HG03439 (cell line): Measurements from ENCODE around the gene RBMX2.
"Not testable (repeated sequence)": the region's sequence is repeated elsewhere in the genome, so short reads cannot be mapped to it uniquely, and the experiment has no call there.

Experiments used
- ATAC-seq: cut with Tn5 transposase; IDR thresholded peaks from one replicate; pipeline ENCODE4 v1.9.1; 2021; ENCODE audit warnings: mild to moderate bottlenecking, moderate library complexity; ENCODE audit not compliant: unreplicated experiment

The RBMX2 gene

DNA sequence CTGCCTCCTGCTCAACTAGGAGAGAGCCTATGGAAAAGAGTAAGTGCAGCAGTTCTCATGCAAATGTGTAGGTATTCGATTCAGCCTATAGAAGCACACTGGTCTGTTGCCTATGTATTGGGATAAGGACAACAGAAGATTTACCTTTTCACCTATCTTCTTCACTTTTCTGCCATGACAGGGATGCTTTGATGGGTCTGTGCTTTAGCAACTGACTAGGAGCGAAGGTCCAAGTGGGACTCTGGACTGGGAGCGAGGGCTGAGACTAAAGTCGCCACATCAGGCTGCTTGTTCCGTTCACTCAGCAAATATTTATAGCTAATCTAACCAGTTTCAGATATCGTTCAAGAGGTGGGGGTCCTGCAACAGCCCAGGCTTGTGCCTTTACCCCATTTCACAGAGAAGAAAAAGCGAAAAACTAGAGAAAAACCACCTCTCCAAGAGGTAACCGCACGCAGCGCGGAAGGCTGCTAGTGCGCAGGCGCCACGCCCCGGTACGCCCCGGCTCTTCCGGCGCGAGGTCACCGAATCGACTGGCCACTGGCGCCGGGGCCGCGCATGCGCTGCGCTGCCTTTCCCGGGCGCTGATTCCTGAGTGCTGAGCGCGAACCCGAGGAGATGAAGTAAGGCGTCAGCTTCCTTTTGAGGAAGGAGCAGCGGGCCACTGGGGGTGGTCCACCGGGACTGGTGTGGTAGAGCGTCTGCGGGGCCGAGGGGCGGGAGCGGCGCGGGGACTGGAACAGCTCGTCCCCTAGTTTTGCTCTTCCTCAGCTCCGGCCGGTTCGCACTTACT is at the start of gene RBMX2:
TSS of gene RBMX2 (plus strand) at position 573 of the 793 bp plus-strand sequence. CDS start at position 619, 46 bp downstream.
- peak; percentile 98 for ATAC-seq

DNA sequence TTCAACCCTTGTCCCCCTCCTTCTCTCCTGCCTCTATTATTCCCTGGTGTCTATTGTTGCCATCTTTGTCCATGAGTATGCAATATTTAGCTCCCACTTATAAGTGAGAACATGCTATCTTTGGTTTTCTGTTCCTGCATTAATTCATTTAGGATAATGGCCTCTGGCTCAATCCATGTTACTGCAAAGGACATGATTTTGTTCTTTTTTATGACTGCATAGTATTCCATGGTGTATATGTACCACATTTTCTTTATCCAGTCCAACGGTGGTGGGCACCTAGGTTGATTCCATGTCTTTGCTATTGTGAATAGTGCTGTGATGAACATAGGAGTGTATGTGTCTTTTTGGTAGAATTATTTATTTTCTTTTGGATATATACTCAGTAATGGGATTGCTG is 49.7 kb upstream of the RBMX2 start:
- ATAC-seq, result not testable (repeated sequence)

- no peak for ATAC-seq
These were observed 25.7 kb upstream of the RBMX2 start for GRCh38 chrX:130376077-130376476.

GRCh38 chrX:130378024-130378669 is 23.6 kb upstream of the RBMX2 start:
- ATAC-seq, result no peak

- no peak for ATAC-seq
These were observed 16.3 kb upstream of the RBMX2 start, which contains the start of gene GPR119 for GRCh38 chrX:130385520-130385919. Gene GPR119, minus strand, starts transcription at chrX:130385674. Its CDS starts 227 bp downstream, at chrX:130385447.

- no peak for ATAC-seq
These were observed 15.4 kb upstream of the RBMX2 start for GRCh38 chrX:130386408-130386808.

- ATAC-seq, result no peak
These were observed 8.2 kb upstream of the RBMX2 start for GRCh38 chrX:130393451-130394074.

DNA sequence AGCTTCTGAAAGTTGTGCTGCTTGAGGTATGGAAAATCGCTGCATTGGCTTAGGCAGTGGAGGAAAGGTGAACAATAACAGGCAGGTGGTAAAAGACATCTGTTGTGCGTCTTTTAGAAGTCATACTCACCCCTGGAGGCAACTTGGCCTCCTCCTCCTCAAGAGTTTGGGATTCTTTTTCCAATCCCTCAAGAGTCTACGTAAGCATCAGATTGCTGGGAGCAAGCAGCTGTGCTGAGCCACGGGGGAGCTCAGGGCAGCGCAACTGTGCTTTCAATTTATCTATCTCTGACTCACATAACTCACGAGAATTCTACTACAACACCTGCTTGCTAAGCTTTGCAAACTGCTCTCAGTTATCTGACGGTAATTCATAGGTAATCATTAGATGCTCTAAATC is 6.4 kb upstream of the RBMX2 start:
- no peak for ATAC-seq

DNA sequence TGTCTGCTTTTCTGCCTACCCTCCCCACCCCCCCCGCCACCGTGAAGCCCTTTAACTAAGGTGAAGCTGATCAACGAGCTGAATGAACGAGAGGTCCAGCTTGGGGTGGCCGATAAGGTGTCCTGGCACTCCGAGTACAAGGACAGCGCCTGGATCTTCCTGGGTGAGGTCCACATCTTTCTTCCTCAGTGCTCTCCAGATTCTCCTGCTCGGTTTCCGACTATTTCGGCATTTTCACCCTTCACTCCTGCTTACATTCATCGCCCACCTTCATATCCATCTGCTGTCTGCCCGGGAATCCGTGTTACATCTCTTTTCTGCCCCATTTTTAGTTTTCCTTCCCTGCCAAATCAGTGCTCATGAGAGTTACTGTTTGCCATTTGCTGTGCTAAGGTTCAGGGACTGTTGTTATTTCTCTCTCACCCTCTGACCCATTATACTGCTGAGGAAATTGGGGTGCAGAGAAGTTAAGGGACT is 459 bp downstream of the RBMX2 start:
- ATAC-seq, result no peak

DNA sequence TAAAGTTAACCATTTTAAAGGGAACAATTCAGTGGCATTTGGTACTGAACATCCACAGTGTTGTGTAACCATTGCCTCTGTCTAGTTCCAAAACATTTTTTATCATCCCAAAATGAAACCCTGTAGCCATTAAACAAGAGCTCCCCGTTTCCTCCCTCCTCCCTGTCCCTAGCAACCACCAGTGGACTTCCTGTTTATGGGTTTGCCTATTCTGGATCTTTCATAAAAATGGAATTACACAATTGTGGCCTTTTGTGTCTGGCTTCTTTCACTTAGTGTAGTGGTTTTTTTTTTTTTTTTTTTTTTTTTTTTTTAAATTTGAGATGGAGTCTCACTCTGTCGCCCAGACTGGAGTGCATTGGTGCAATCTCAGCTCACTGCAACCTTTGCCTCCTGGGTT is 11.6 kb downstream of the RBMX2 start:
- no peak for ATAC-seq

DNA sequence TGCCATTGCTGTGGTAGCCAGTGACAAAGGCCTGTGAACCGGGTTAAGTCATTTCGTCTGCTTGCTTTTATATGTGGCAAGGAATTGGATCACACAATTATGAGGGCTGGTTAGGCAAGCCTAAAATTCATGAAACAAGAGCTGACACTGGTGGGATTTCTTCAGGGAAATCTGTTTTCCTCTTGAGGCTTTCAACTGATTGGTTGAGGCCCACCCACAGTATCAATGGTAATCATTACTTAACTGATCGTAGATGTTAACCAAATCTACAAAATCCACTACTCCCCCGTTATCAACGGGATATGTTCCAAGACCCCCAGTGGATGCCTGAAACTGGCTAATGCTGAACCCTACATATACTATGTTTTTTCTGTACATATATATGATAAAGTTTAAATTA is 13.0 kb downstream of the RBMX2 start:
- no peak for ATAC-seq

GRCh38 chrX:130415201-130415600 is 13.4 kb downstream of the RBMX2 start:
- no peak for ATAC-seq

DNA sequence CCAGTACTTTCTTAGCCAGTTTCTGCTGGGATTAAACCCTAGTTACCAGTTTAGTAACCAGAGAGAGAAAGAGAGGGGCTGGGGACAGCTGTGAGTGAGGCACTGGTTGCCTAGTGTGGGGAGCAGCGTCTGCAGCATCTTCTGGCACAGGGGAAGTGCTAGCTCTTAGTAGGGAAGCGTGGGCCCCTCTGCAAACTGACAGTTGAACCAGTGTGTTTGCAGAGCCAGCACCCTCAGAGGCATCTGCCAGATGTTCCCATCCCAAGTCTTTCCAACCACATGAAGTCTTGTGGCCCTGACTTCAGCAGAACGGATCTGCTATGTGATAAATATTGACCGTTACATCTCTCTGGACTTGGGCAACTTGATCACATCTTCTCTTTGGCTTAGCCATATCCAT is 15.0 kb downstream of the RBMX2 start:
- ATAC-seq, result no peak

DNA sequence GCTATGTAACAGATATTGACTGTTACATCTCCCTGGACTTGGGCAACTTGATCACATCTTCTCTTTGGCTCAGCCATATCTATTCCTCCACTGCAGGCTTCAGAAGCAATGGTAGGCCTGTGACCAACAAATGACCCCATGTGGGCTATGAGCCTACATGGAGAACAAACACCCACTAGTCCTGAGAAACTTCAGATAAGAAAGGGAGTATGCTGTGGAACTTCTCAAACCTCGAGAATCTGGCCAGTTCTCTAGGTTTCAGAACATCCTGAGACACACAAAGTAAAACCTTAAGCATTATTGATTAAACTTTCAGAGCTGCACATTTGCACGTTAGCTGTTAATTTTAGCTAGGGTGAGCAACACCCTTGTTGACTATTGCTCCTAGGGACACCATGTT is 16.3 kb downstream of the RBMX2 start:
- no peak for ATAC-seq

DNA sequence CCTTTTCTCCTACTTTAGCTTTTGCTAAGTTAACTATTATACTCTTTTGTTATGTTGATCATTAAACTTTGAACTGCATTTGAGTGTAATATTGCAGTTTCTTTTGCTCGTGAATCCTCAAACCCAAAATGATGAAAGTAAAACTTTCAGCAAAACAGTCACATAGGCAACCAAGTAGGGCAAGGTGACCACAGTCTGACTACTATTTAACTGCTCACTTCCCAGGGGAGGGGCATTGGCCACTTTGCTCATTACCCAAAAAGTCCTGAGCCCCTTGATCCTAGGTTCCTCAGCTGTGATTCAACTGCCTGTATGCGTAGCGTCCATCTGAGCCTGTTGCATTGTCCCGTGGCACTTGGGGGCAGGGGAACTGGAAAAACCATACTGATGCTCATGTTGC is 17.0 kb downstream of the RBMX2 start:
- no peak for ATAC-seq

GRCh38 chrX:130419263-130419662 is 17.5 kb downstream of the RBMX2 start:
- no peak for ATAC-seq

GRCh38 chrX:130426531-130426930 is 24.7 kb downstream of the RBMX2 start:
- no peak for ATAC-seq

DNA sequence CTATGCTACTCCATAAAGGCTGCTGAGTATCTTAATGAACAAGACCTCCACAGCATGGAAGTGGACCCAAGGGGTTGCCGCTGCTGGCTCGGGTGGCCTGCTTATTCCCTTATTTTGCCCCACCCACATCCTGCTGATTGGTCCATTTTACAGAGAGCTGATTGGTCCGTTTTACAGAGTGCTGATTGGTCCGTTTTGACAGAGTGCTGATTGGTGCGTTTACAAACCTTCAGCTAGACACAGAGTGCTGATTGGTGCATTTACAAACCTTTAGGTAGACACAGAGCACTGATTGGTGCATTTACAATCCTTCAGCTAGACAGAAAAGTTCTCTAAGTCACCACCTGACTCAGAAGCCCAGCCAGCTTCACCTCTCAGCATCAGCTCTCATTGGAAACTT is 27.4 kb downstream of the RBMX2 start:
- ATAC-seq, result not testable (repeated sequence)

DNA sequence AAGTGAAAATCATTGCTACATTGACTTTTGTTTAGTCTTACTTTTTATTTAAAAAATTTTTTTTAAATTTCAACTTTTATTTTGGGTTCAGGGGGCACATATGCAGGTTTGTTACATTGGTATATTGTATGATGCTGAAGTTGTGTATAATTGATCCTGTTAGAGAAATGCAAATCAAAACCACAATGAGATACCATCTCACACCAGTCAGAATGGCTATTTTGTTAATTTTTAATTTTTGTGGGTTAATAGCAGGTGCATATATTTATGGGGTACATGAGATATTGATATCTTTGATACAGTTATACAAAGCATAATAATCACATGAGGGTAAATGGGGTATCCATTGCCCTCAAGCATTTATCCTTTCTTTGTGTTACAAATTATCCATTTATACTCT is 34.1 kb downstream of the RBMX2 start:
- ATAC-seq, result no peak

DNA sequence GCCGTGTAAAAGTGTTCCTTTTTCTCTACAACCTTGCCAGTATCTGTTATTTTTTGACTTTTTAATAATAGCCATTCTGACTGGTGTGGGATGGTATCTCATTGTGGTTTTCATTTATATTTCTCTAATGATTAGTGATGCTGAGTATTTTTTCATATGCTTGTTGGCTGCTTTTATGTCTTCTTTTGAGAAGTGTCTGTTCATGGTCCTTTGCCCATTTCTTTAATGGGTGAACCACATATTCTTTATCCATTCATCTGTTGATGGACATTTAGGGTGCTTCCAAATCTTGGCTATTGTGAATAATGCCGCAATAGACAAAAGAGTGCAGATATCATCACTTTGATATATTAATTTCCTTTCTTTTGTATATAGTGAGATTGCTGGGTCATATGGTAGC is 36.2 kb downstream of the RBMX2 start:
- ATAC-seq, result not testable (repeated sequence)

GRCh38 chrX:130443875-130444274 is 42.1 kb downstream of the RBMX2 start:
- no peak for ATAC-seq
